ENCODE results near the gene IRS1. TPM values are rescaled to one million over a fixed set of nuclear protein-coding genes. Genes with fewer than 3 reads are reported as not detected.
A peak's percentile ranks its signal among the peaks of the same experiment; 100 is the strongest.
"Not testable (repeated sequence)": the region's sequence is repeated elsewhere in the genome, so short reads cannot be mapped to it uniquely, and the experiment has no call there.

IRS1 gene
- total RNA-seq, 1 donor from 2014 or later: 12.6 TPM

DNA sequence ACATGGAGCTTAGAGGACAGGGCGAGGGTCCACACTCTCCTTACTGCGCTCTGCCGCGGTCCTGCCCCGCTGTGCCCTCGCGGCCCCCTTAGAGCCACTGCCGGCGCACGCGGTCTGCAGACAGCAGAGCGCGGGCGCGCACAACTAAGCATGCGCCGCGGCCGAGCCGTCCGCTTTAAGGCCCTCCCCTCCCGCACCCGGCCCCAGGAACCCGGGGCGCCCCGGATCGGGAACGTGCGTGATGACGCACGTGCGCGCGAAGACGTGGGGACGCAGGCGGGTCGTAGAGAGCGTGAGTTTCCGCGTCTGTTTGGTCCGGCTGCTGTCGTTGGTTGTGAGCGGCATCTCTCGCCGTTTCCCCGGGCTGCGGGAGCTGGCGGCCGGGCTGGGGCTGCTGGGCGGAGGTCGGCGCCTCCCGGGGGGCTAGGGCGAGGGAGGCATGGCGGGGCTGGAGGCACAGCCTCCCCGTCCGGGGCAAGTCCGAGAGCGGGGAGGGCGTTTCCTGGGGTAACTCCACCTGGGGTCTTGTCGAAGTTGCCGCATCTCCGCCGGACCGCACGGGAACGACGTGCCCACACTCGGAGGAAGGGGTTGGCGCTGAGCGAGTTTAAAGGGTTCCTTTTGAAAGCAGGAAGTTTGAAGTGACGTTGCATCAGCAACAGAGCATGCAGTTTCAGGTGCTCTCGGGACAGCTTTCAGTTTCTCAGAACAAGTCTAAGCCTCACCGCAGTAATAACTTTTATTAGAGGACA, 36.4 kb upstream of the IRS1 start, which contains the start of gene RHBDD1:
TSS of gene RHBDD1 (plus strand) at position 259 of the 752 bp plus-strand sequence. CDS start 28,640 bp downstream, outside the sequence.
- TF ChIP-seq, protein P1, sequence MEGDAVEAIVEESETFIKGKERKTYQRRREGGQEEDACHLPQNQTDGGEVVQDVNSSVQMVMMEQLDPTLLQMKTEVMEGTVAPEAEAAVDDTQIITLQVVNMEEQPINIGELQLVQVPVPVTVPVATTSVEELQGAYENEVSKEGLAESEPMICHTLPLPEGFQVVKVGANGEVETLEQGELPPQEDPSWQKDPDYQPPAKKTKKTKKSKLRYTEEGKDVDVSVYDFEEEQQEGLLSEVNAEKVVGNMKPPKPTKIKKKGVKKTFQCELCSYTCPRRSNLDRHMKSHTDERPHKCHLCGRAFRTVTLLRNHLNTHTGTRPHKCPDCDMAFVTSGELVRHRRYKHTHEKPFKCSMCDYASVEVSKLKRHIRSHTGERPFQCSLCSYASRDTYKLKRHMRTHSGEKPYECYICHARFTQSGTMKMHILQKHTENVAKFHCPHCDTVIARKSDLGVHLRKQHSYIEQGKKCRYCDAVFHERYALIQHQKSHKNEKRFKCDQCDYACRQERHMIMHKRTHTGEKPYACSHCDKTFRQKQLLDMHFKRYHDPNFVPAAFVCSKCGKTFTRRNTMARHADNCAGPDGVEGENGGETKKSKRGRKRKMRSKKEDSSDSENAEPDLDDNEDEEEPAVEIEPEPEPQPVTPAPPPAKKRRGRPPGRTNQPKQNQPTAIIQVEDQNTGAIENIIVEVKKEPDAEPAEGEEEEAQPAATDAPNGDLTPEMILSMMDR (IDR thresholded peaks at IDR 0.05; ENCODE audit: insufficient read depth, low read length, severe bottlenecking): no peak
- peak within 1 kb of the TSS; percentile 96 for H3K4me3 ChIP-seq (ENCODE audit: low read depth, low read length)
- peak; percentile 83 for DNase-seq (ENCODE audit: low read depth)
- no peaks in the 10 kb centered on the region for H3K36me3 ChIP-seq (ENCODE audit: control insufficient read depth, insufficient read depth, low read length)
- no peaks in the 10 kb centered on the region for H3K27me3 ChIP-seq (ENCODE audit: control insufficient read depth, insufficient read depth, low read length)
- peak; percentile 72 for FAIRE-seq

DNA sequence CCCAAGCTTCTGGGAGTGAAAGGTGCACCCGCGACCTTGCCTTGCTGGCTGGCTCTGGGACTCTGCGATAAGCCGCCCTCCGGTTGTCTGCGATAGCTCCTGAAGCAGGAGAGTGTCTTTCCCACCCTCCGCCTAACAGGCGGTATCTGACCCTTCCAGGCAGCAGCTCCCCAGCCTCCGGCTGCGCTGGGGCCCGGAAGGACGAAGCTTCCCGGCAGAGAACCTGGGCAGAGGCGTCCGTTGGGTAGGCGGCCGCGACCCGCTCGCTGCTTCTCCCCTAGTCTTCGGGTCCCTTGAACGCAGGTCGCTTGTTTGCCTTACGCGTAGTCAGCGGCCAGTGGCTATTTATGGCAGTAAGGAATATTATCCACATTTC, 35.8 kb upstream of the IRS1 start:
- FAIRE-seq (no peak), DNase-seq (ENCODE audit: low read depth) (no peak)
- no peaks in the 10 kb centered on the region for H3K27me3 ChIP-seq (ENCODE audit: control insufficient read depth, insufficient read depth, low read length)
- H3K36me3 ChIP-seq (ENCODE audit: control insufficient read depth, insufficient read depth, low read length): no peaks in the 10 kb centered on the region
- H3K4me3 ChIP-seq (ENCODE audit: low read depth, low read length): peak overlapping the region; percentile 96
- TF ChIP-seq, protein P1 (IDR thresholded peaks at IDR 0.05; ENCODE audit: insufficient read depth, low read length, severe bottlenecking): no peak

DNA sequence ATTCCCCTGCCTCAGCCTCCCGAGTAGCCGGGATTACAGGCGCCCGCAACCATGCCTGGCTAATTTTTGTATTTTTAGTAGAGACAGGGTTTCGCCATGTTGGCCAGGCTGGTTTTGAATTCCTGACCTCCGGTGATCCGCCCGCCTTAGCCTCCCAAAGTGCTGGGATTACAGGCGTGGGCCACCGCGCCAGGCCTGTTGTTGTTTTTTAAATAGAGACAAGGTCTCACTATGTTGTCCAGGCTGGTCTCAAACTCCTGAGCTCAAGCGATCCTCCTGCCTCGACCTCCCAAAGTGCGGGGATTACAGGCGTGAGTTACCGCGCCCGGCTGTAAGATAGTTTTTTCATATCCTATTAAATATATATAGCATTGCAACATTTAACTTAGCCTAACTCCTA, 35.3 kb upstream of the IRS1 start:
- DNase-seq (ENCODE audit: low read depth); FAIRE-seq; H3K27me3 ChIP-seq (ENCODE audit: control insufficient read depth, insufficient read depth, low read length); H3K36me3 ChIP-seq (ENCODE audit: control insufficient read depth, insufficient read depth, low read length): not testable (repeated sequence)
- peak overlapping the region; percentile 96 for H3K4me3 ChIP-seq (ENCODE audit: low read depth, low read length)

DNA sequence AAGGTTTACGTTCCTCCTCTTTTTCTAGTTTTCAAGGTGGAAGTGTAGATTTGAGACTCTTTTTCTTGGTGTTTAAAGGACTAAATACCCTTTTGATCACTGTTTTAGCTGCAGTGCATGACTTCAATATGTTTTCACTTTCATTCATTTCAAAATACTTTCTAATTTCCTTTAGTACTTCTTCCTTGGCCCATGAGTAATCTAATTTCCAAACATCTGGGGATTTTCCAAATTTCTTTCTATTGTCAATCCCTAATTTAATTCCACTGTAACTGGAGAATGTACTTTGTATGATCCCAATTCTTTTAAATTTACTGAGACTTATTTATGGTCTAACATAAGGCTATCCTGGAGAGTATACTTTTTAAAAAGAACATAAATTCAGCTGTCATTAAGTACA, 32.4 kb upstream of the IRS1 start:
- FAIRE-seq: no peak
- TF ChIP-seq, protein P1 (IDR thresholded peaks at IDR 0.05; ENCODE audit: insufficient read depth, low read length, severe bottlenecking): no peak
- Histone ChIP-seq H3K27me3 (ENCODE audit: control insufficient read depth, insufficient read depth, low read length) (no peaks in the 10 kb centered on the region), H3K36me3 (ENCODE audit: control insufficient read depth, insufficient read depth, low read length) (no peaks in the 10 kb centered on the region), H3K4me3 (ENCODE audit: low read depth, low read length) (no peak overlapping the region)
- no peak for DNase-seq (ENCODE audit: low read depth)

DNA sequence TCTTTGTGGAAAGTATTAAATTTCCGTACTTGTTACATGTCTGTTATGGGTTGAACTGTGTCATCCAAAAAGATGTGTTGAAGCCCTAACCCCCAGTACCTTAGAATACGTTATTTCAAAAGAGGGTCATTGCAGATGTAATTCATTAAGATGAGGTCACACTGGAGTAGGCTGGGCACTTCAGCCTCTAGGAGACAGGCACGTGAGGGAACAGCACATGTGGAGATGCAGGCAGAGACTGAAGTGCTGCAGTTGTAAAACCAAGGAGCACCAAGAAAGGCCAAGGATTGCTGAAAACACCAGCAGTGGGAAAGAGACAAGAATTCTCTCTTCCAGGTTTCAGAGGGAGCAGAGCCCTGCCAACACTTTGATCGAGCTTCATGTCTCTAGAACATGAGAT, 31.6 kb upstream of the IRS1 start:
- Histone ChIP-seq H3K4me3 (ENCODE audit: low read depth, low read length) (no peak overlapping the region), H3K36me3 (ENCODE audit: control insufficient read depth, insufficient read depth, low read length) (no peaks in the 10 kb centered on the region), H3K27me3 (ENCODE audit: control insufficient read depth, insufficient read depth, low read length) (no peaks in the 10 kb centered on the region)
- TF ChIP-seq, protein P1 (IDR thresholded peaks at IDR 0.05; ENCODE audit: insufficient read depth, low read length, severe bottlenecking): no peak
- FAIRE-seq (no peak), DNase-seq (ENCODE audit: low read depth) (no peak)

DNA sequence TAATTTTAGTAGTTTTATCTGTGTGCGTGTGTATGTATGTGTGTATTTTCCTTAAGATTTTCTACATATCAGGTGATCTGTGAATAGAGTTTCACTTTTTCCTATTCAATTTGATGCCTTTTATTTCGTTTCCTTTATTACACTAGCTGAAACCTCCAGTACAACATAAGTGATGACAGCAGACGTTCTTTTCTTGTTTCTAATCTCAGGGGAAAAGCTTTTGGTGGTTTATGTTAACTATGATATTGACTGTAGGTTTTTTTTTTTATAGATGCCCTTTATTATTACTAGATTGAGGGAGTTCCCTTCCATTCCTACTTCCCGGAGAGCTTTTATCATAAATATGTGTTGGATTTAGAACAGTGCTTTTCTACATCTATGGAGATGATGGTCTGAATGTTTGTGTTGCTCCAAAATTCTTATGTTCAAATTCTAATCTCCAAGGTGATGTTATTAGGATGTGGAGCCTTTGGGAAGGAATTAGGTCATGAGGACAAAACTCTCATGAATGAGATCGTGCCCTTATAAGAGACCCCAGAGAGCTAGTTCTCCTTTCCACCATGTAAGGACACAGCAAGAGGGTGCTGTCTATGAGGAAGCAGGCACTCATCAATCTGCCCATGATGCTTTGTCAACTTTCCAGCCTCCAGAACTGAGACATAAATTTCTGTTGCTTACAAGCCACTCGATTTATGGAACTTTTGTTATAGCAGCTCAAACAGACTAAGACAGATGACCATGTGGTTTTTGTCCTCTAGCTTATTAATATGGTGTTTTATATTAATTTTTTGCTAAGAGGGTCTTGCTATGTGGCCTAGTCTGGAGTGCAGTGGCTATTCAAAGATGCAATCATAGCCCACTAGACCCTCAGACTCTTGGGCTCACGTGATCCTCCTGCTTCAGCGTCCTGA, 30.4 kb upstream of the IRS1 start:
- DNase-seq (ENCODE audit: low read depth): no peak
- Histone ChIP-seq H3K4me3 (ENCODE audit: low read depth, low read length) (no peak overlapping the region), H3K36me3 (ENCODE audit: control insufficient read depth, insufficient read depth, low read length) (no peaks in the 10 kb centered on the region), H3K27me3 (ENCODE audit: control insufficient read depth, insufficient read depth, low read length) (no peaks in the 10 kb centered on the region)
- TF ChIP-seq, protein P1 (IDR thresholded peaks at IDR 0.05; ENCODE audit: insufficient read depth, low read length, severe bottlenecking): no peak
- no peak for FAIRE-seq

Data from bronchial epithelial cell (primary cell).